ENCODE data around the gene ECM1. TPM values are rescaled to one million over a fixed set of nuclear protein-coding genes. Genes with fewer than 3 reads are reported as not detected.

The ECM1 gene
- total and polyA plus RNA-seq, 3 experiments from 2014 or later: 0.09 to 1.5 (median 1.3) TPM

- H3K27me3 Mint-ChIP-seq: no peaks in the 10 kb centered on the region
- H3K36me3 Mint-ChIP-seq: peaks cover 15 to 64% (median 20%) of the 10 kb centered on the region in 3 donors
- Histone ChIP-seq H3K4me1 (ENCODE audit: insufficient read depth, low read length) (peaks cover 2% of the 10 kb centered on the region), H3K36me3 (ENCODE audit: insufficient read depth, low read length) (peaks cover 15% of the 10 kb centered on the region), H3K4me3 (ENCODE audit: low read length) (no peak overlapping the region), H3K27ac (ENCODE audit: low read depth, low read length) (no peak overlapping the region), H3K27me3 (ENCODE audit: insufficient read depth, low read length, poor library complexity, severe bottlenecking) (no peaks in the 10 kb centered on the region), H3K9me3 (ENCODE audit: low read length) (no peaks in the 10 kb centered on the region)
- ChIA-PET CTCF (interaction anchor here (1.0 kb wide), 1 partner anchor 40 kb away, joined by 3 read pairs; no protein-coding TSS in a partner anchor), POLR2A (no interaction called here)
- no peak overlapping the region for H3K4me3 Mint-ChIP-seq
- H3K4me1 Mint-ChIP-seq: peaks cover 7 to 11% (median 7%) of the 10 kb centered on the region in 3 donors
- H3K27ac Mint-ChIP-seq: no peak overlapping the region
- DNase-seq: no peak
- H3K9me3 Mint-ChIP-seq: no peaks in the 10 kb centered on the region
Observed at GRCh38 chr1:150493175-150493574, 14.7 kb upstream of the ECM1 start.

GRCh38 chr1:150498342-150498741 lies 9.6 kb upstream of the ECM1 start:
- H3K27me3 ChIP-seq (ENCODE audit: insufficient read depth, low read length, poor library complexity, severe bottlenecking): no peaks in the 10 kb centered on the region
- H3K4me1 ChIP-seq (ENCODE audit: insufficient read depth, low read length): no peaks in the 10 kb centered on the region
- H3K4me1 Mint-ChIP-seq: no peaks in the 10 kb centered on the region
- no peaks in the 10 kb centered on the region for H3K9me3 ChIP-seq (ENCODE audit: low read length)
- ChIA-PET POLR2A (interaction anchor here (1.1 kb wide), 1 partner anchor 11 kb away, joined by 3 read pairs; the partner anchor contains the start of gene TARS2), CTCF (no interaction called here)
- no peak overlapping the region for H3K27ac ChIP-seq (ENCODE audit: low read depth, low read length)
- no peak overlapping the region for H3K4me3 Mint-ChIP-seq
- H3K27ac Mint-ChIP-seq: peak overlapping the region in 2 of 8 donors; percentile 36 to 59
- H3K36me3 Mint-ChIP-seq: peaks cover 10 to 62% (median 20%) of the 10 kb centered on the region in 3 donors
- DNase-seq: no peak
- no peaks in the 10 kb centered on the region for H3K27me3 Mint-ChIP-seq
- H3K9me3 Mint-ChIP-seq: no peaks in the 10 kb centered on the region
- peaks cover 14% of the 10 kb centered on the region for H3K36me3 ChIP-seq (ENCODE audit: insufficient read depth, low read length)
- H3K4me3 ChIP-seq (ENCODE audit: low read length): no peak overlapping the region

- Mint-ChIP-seq H3K36me3 (peaks cover 7 to 57% (median 18%) of the 10 kb centered on the region in 3 donors), H3K27me3 (no peaks in the 10 kb centered on the region)
- POLR2A ChIA-PET: no interaction called here
Observed at GRCh38 chr1:150505431-150505830, 2.5 kb upstream of the ECM1 start.

GRCh38 chr1:150508982-150509381 lies 1.1 kb downstream of the ECM1 start:
- Mint-ChIP-seq H3K27me3 (peaks cover 0 to 2% of the 10 kb centered on the region in 2 donors), H3K27ac (no peak overlapping the region), H3K4me1 (peaks cover 5 to 6% (median 6%) of the 10 kb centered on the region in 3 donors), H3K36me3 (peaks cover 4 to 36% (median 12%) of the 10 kb centered on the region in 3 donors), H3K4me3 (no peak overlapping the region), H3K9me3 (no peaks in the 10 kb centered on the region)
- CTCF ChIA-PET: interaction anchor here (1.0 to 1.6 kb wide), 2 partner anchors 13 to 23 kb away, joined by 3 read pairs; no protein-coding TSS in a partner anchor
- POLR2A ChIA-PET: no interaction called here
- Histone ChIP-seq H3K27ac (ENCODE audit: low read depth, low read length) (no peak overlapping the region), H3K4me1 (ENCODE audit: insufficient read depth, low read length) (no peaks in the 10 kb centered on the region), H3K9me3 (ENCODE audit: low read length) (no peaks in the 10 kb centered on the region), H3K4me3 (ENCODE audit: low read length) (no peak overlapping the region), H3K36me3 (ENCODE audit: insufficient read depth, low read length) (peaks cover 11% of the 10 kb centered on the region), H3K27me3 (ENCODE audit: insufficient read depth, low read length, poor library complexity, severe bottlenecking) (no peaks in the 10 kb centered on the region)
- DNase-seq: no peak

More at GRCh38 chr1:150505431-150505830, 2.5 kb upstream of the ECM1 start:
- CTCF ChIA-PET: no interaction called here
- peaks cover under 1 to 4% (median 3%) of the 10 kb centered on the region in 3 donors for H3K4me1 Mint-ChIP-seq
- Histone ChIP-seq H3K4me3 (ENCODE audit: low read length) (no peak overlapping the region), H3K27ac (ENCODE audit: low read depth, low read length) (peak overlapping the region; percentile 38), H3K36me3 (ENCODE audit: insufficient read depth, low read length) (peaks cover 11% of the 10 kb centered on the region), H3K9me3 (ENCODE audit: low read length) (no peaks in the 10 kb centered on the region), H3K4me1 (ENCODE audit: insufficient read depth, low read length) (no peaks in the 10 kb centered on the region), H3K27me3 (ENCODE audit: insufficient read depth, low read length, poor library complexity, severe bottlenecking) (no peaks in the 10 kb centered on the region)
- no peak overlapping the region for H3K4me3 Mint-ChIP-seq
- H3K27ac Mint-ChIP-seq: peak overlapping the region in 2 of 8 donors; percentile 9 to 22
- no peak for DNase-seq
- H3K9me3 Mint-ChIP-seq: no peaks in the 10 kb centered on the region

- Mint-ChIP-seq H3K27me3 (peaks cover 0 to 2% of the 10 kb centered on the region in 2 donors), H3K4me1 (peaks cover 12 to 18% (median 18%) of the 10 kb centered on the region in 3 donors), H3K27ac (peak overlapping the region in 1 of 8 donors; percentile 51), H3K9me3 (no peaks in the 10 kb centered on the region), H3K4me3 (peak overlapping the region in 2 of 7 donors; percentile 43 to 50), H3K36me3 (peaks cover 0 to 14% (median 1%) of the 10 kb centered on the region in 3 donors)
- peaks cover 9% of the 10 kb centered on the region for H3K4me1 ChIP-seq (ENCODE audit: insufficient read depth, low read length)
- DNase-seq: no peak
- H3K27me3 ChIP-seq (ENCODE audit: insufficient read depth, low read length, poor library complexity, severe bottlenecking): no peaks in the 10 kb centered on the region
- no peaks in the 10 kb centered on the region for H3K9me3 ChIP-seq (ENCODE audit: low read length)
- no peaks in the 10 kb centered on the region for H3K36me3 ChIP-seq (ENCODE audit: insufficient read depth, low read length)
- ChIA-PET CTCF (no interaction called here), POLR2A (no interaction called here)
- H3K27ac ChIP-seq (ENCODE audit: low read depth, low read length): no peak overlapping the region
- H3K4me3 ChIP-seq (ENCODE audit: low read length): no peak overlapping the region
Observed at GRCh38 chr1:150511551-150511950, 3.6 kb downstream of the ECM1 start.

GRCh38 chr1:150511985-150512660 lies 4.2 kb downstream of the ECM1 start:
- Histone ChIP-seq H3K27ac (ENCODE audit: low read depth, low read length) (no peak overlapping the region), H3K4me3 (ENCODE audit: low read length) (no peak overlapping the region), H3K27me3 (ENCODE audit: insufficient read depth, low read length, poor library complexity, severe bottlenecking) (no peaks in the 10 kb centered on the region), H3K36me3 (ENCODE audit: insufficient read depth, low read length) (no peaks in the 10 kb centered on the region), H3K9me3 (ENCODE audit: low read length) (no peaks in the 10 kb centered on the region), H3K4me1 (ENCODE audit: insufficient read depth, low read length) (peaks cover 10% of the 10 kb centered on the region)
- H3K27me3 Mint-ChIP-seq: peaks cover 0 to 2% of the 10 kb centered on the region in 2 donors
- ChIA-PET POLR2A (no interaction called here), CTCF (no interaction called here)
- H3K4me1 Mint-ChIP-seq: peaks cover 17 to 21% (median 19%) of the 10 kb centered on the region in 3 donors
- H3K36me3 Mint-ChIP-seq: peaks cover 0 to 8% (median 1%) of the 10 kb centered on the region in 3 donors
- peak overlapping the region in 1 of 7 donors; percentile 66 for H3K4me3 Mint-ChIP-seq
- peak overlapping the region in 1 of 8 donors; percentile 51 for H3K27ac Mint-ChIP-seq
- H3K9me3 Mint-ChIP-seq: no peaks in the 10 kb centered on the region
- DNase-seq: no peak

GRCh38 chr1:150512846-150513245 lies 4.9 kb downstream of the ECM1 start:
- Histone ChIP-seq H3K27ac (ENCODE audit: low read depth, low read length) (no peak overlapping the region), H3K36me3 (ENCODE audit: insufficient read depth, low read length) (no peaks in the 10 kb centered on the region), H3K9me3 (ENCODE audit: low read length) (no peaks in the 10 kb centered on the region), H3K4me3 (ENCODE audit: low read length) (no peak overlapping the region), H3K27me3 (ENCODE audit: insufficient read depth, low read length, poor library complexity, severe bottlenecking) (no peaks in the 10 kb centered on the region), H3K4me1 (ENCODE audit: insufficient read depth, low read length) (peaks cover 10% of the 10 kb centered on the region)
- Mint-ChIP-seq H3K27me3 (peaks cover 0 to 2% of the 10 kb centered on the region in 2 donors), H3K9me3 (no peaks in the 10 kb centered on the region), H3K27ac (no peak overlapping the region), H3K4me1 (peaks cover 17 to 21% (median 19%) of the 10 kb centered on the region in 3 donors), H3K4me3 (peak overlapping the region in 3 of 7 donors; percentile 12 to 66 (median 13)), H3K36me3 (peaks cover 0 to 4% (median 1%) of the 10 kb centered on the region in 3 donors)
- DNase-seq: no peak
- ChIA-PET CTCF (no interaction called here), POLR2A (no interaction called here)

- Mint-ChIP-seq H3K4me1 (peaks cover 17 to 21% (median 19%) of the 10 kb centered on the region in 3 donors), H3K36me3 (peaks cover 0 to 4% (median 1%) of the 10 kb centered on the region in 3 donors), H3K4me3 (peak overlapping the region in 3 of 7 donors; percentile 12 to 48 (median 47)), H3K27ac (no peak overlapping the region), H3K9me3 (no peaks in the 10 kb centered on the region), H3K27me3 (peaks cover 0 to 2% of the 10 kb centered on the region in 2 donors)
- POLR2A ChIA-PET: no interaction called here
- H3K4me1 ChIP-seq (ENCODE audit: insufficient read depth, low read length): peaks cover 10% of the 10 kb centered on the region
- H3K4me3 ChIP-seq (ENCODE audit: low read length): no peak overlapping the region
- no peak overlapping the region for H3K27ac ChIP-seq (ENCODE audit: low read depth, low read length)
- CTCF ChIA-PET: no interaction called here
- H3K36me3 ChIP-seq (ENCODE audit: insufficient read depth, low read length): no peaks in the 10 kb centered on the region
- no peaks in the 10 kb centered on the region for H3K9me3 ChIP-seq (ENCODE audit: low read length)
- no peak for DNase-seq
- no peaks in the 10 kb centered on the region for H3K27me3 ChIP-seq (ENCODE audit: insufficient read depth, low read length, poor library complexity, severe bottlenecking)
Observed at GRCh38 chr1:150513351-150513791, 5.5 kb downstream of the ECM1 start.

Data from CD8-positive, alpha-beta memory T cell (primary cell).